Activated T-cell treated with anti-CD3 and anti-CD28 coated beads, Interleukin-2, amount 50 U/mL, for 48 hours (primary cell): ENCODE results near the gene MMP14.
"Not testable (repeated sequence)": the region's sequence is repeated elsewhere in the genome, so short reads cannot be mapped to it uniquely, and the experiment has no call there.

Experiments
- DNase-seq, 2 experiments: peaks; one replicate each; pipeline ENCODE4 v3.0.0-alpha.2; 2020

MMP14 gene

GRCh38 chr14:22836301-22837113 lies at the start of gene MMP14:
TSS of gene MMP14 (plus strand) at chr14:22836585. CDS start at chr14:22836818, 233 bp downstream.
- DNase-seq: no peak

DNA sequence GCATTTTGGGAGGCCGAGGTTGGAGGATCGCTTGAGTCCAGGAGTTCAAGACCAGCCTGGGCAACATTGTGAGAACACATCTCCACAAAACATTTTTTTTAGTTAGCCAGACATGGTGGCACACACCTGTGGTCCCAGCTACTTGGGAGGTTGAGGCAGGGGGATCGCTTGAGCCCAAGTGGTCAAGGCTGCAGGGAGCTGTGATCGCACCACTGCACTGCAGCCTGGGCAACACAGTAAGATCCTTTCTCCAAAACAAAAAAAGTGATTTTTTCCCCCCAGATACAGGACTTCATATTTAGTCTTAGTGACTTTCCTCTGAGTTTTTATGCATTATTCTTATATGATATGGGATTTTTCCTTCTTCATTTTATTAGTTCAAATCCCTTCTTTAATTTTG lies 49.7 kb upstream of the MMP14 start:
- DNase-seq: no peak

- DNase-seq: no peak
Measured at GRCh38 chr14:22791301-22791700, 45.1 kb upstream of the MMP14 start.

DNA sequence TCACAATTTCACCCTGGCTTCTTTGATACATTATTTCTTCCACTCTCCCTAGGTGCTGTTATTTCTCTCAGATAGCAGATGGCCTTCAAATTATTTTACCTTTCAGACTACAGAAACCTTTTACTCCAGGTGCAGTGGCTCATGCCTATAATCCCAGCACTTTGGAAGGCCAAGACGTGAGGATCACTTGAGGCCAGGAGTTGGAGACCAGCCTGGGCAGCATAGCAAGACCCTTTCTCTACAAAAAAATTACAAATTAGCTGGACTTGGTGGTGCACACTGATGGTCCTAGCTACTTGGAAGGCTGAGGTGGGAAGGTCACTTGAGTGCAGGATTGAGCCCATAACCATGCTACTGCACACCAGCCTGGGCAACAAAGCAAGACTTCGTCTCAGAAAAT lies 44.2 kb upstream of the MMP14 start:
- no peak for DNase-seq

DNA sequence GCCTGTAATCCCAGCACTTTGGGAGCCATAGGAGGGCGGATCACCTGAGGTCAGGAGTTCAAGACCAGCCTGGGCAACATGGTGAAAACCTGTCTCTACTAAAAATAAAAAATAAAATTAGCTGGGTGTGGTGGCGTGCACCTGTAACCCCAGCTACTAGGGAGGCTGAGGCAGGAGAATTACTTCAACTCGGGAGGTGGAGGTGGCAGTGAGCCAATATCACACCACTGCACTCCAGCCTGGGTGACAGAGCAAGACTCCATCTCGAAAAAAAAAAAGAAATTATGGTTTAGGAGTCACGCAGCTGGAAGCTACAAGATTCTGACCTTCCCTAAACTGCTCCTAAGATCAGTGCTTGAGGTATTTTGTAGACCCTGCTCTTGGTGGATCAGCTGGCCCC lies 42.8 kb upstream of the MMP14 start:
- not testable (repeated sequence) for DNase-seq

GRCh38 chr14:22793976-22794375 lies 42.4 kb upstream of the MMP14 start:
- no peak for DNase-seq

DNA sequence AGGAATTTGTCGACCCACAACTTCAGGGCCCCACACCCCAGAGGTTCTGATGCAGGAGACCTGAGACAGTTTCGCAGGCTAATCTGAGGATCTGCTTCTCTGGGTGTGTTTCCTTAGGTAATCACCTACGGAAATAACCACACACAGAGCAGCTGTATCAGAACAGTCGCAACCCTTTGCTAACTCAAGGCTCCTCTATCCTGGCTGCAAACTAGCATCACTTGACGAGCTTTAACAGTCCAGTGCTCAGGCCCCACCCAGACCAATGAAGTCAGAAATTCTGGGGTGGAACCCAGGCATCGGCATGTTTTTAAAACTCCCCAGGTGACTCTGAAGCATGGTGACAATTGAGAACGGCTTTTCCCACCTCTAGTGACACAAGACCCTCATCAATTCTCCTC lies 41.8 kb upstream of the MMP14 start:
- DNase-seq: no peak

DNA sequence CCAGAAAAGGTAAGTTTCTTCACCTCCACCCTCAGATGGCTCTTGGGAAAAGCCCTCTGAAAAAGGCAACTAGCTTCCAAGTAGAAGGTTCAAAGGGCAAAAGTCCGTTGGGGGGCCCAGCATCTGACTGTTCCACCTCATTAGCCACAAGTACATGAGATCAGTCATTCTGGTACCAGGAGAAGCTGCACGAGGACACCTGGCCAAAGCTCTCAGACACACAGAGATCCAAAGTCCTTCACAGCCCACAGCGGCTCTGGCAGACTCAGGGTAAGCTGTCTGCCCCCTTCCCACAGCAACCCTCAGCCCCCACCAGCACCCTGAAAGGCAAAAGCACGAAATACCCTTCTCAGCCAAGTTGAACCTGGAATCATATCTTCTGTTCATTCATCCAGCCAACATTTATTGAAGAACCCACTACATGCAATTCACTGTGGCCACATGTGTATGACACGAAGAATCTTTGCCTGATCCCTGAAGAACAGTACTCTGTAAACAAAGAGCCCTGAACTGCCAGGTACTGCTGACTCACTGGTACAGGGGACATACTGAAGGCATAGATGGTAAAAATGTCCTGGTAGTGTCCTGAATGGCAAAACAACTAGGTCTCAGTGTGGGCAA lies 40.2 kb upstream of the MMP14 start:
- no peak for DNase-seq

GRCh38 chr14:22797017-22797917 lies 39.1 kb upstream of the MMP14 start:
- DNase-seq: no peak

DNA sequence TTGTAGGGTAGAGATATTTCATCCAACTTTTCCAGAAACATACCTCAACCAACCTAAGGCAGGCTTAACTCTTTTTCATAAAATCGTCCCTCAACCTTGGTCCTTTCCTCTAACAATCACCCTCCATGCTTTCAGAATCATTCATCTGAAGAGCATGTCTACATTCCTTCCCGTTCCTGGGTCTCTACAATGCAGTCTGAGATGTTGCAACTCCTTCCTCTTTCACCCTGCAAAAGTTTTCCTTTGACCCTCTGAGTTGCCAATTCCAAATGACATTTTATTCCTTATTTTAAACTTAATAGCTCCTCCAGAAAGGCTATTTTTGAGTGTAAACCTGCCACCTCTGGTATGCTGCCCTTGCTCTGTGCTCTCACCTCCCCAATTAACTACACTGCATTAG lies 37.9 kb upstream of the MMP14 start:
- DNase-seq: no peak

DNA sequence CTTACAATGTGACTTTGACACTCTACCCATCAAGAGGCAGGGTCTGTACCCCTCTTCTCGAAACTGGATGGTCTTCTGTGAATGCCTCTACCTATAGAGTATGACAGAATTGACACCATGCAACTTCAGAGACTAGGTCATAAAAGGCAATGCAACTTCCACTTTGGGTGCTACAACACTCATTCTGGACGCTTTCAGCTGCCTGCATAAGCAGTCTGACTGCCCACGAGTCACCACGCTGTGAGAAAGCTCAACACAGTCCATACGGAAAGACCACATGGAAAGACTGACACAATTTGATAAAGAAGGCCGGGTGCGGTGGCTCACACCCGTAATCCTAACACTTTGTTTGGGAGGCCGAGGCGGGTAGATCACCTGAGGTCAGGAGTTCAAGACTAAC lies 36.0 kb upstream of the MMP14 start:
- no peak for DNase-seq

GRCh38 chr14:22801716-22802115 lies 34.7 kb upstream of the MMP14 start:
- no peak for DNase-seq

- no peak for DNase-seq
Measured at GRCh38 chr14:22802860-22803686, 33.3 kb upstream of the MMP14 start.

GRCh38 chr14:22803687-22803974 lies 32.8 kb upstream of the MMP14 start:
- DNase-seq: no peak

DNA sequence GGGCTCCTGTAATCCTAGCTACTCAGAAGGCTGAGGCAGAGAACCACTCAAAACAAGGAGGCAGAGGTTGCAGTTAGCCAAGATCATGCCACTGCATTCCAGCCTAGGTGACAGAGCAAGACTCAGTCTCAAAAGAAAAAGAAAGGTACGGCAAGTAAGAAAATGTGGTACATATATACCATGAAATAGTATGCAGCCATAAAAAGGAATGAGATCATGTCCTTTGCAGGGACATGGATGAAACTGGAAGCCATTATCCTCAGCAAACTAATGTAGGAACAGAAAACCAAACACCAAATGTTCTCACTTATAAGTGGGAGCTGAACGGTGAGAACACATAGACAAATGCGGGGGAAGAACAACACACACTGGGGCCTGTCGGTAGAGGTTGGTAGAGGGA lies 31.1 kb upstream of the MMP14 start:
- DNase-seq: not testable (repeated sequence)

DNA sequence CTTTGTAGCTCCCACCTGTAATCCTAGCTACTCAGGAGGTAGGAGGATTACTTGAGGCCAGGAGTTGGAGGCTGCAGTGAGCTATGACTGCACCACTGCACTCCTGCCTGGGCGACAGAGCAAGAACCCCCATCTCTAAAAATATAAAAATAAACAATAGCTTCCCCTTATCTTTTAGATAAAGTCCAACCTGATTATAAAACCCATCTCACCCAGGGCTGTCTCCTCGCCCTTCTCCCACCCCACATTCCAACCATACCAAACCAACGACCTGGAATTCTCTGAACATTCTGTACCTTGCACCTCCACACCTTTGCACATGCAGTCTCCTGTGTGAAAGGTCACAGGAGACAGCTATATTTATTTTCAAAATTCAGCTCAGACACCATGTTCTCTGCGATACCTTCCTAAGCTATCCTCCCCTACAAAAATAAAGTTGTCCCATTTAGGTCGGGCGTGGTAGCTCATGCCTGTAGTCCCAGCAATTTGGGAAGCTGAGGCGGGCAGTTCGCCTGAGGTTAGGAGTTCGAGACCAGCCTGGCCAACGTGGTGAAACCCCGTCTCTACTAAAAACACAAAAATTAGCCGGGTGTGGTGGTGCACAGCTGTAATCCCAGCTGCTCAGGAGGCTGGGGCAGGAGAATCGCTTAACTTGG lies 28.8 kb upstream of the MMP14 start:
- DNase-seq: no peak

DNA sequence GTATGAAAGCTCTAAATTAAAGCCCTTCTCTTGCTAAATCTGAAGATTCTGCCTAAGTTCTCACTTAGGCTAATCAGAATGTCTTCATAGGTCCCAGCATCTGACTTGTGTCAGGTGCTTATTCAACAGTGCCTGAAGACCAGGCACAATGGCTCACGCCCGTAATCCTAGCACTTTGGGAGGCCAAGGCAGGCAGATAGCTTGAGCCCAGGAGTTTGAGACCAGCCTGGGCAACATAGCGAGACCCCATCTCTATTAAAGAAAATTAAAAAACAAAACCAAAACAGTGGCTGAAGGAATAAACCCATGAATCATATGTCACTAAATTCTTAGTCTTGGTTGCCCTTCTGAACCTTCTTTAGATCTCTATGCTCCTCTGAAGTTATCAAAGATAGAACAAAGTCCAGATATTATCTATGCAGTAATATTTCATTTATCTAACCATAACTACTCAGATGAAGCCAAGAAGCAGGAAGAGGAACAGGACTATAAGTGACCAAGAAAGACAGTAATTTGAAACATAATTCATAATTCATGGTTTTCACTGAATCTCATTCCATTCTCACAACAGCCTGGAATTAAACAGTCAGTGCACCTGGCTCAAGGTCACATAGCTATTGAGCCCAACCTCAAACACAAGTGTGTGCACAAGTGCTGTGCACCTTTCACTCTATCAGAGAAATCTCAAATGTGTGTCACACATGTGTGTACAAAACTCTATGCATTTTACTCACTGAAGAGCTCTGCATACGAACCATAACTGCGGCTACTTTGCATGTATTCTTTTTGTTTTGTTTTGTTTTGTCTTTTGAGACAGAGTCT lies 27.8 kb upstream of the MMP14 start:
- no peak for DNase-seq

- no peak for DNase-seq
Measured at GRCh38 chr14:22811722-22812121, 24.7 kb upstream of the MMP14 start.

DNA sequence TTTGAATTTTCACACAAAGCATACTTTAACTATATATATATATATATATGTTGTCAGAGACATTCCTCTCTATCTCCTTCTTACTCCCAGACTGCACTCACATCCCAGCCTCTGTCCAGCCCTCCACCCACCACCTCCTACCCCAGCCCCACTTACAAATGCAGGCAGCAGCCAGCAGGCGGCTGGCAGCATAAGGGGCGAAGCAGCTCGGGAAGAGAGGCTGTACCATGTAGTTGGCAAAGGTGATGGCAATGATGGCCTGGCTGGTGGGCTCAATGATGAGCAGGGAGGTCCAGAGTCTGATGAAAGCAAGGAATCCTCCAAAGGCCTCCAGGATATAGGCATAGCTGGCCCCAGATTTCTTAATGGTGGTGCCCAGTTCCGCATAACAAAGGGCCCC lies 23.6 kb upstream of the MMP14 start:
- no peak for DNase-seq

- no peak for DNase-seq
Measured at GRCh38 chr14:22813145-22813544, 23.2 kb upstream of the MMP14 start.

GRCh38 chr14:22814373-22814772 lies 22.0 kb upstream of the MMP14 start:
- no peak for DNase-seq
